Middle frontal gyrus (tissue), 1 donor: ENCODE measurements around the gene MYO16.
"Not testable (repeated sequence)": the region's sequence is repeated elsewhere in the genome, so short reads cannot be mapped to it uniquely, and the experiment has no call there.

Experiments used
- DNase-seq: peaks from one replicate; pipeline ENCODE4 v3.0.0-alpha.2; 2015; ENCODE audit warnings: low spot score; ENCODE audit errors: extremely low spot score

The MYO16 gene

GRCh38 chr13:108741930-108742329 is 112.5 kb downstream of the MYO16 start:
- DNase-seq, result no peak

GRCh38 chr13:108742701-108743451 is 113.5 kb downstream of the MYO16 start:
- no peak for DNase-seq

GRCh38 chr13:108743522-108743921 is 114.1 kb downstream of the MYO16 start:
- DNase-seq, result no peak

GRCh38 chr13:108747843-108748242 is 118.4 kb downstream of the MYO16 start:
- DNase-seq, result no peak

- no peak for DNase-seq
Measured at GRCh38 chr13:108752276-108752675, 122.9 kb downstream of the MYO16 start.

- DNase-seq, result no peak
Measured at GRCh38 chr13:108755083-108755482, 125.7 kb downstream of the MYO16 start.

- DNase-seq, result no peak
Measured at GRCh38 chr13:108760129-108760528, 130.7 kb downstream of the MYO16 start.

- DNase-seq, result no peak
Measured at GRCh38 chr13:108760541-108760940, 131.1 kb downstream of the MYO16 start.

GRCh38 chr13:108768035-108768434 is 138.6 kb downstream of the MYO16 start:
- DNase-seq, result no peak

- no peak for DNase-seq
Measured at GRCh38 chr13:108769213-108770070, 140.0 kb downstream of the MYO16 start.

GRCh38 chr13:108775597-108775996 is 146.2 kb downstream of the MYO16 start:
- DNase-seq, result no peak

GRCh38 chr13:108776650-108777049 is 147.2 kb downstream of the MYO16 start:
- DNase-seq, result no peak

- no peak for DNase-seq
Measured at GRCh38 chr13:108777421-108778420, 148.3 kb downstream of the MYO16 start.

GRCh38 chr13:108779308-108779707 is 149.9 kb downstream of the MYO16 start:
- DNase-seq, result no peak

- DNase-seq, result no peak
Measured at GRCh38 chr13:108780706-108781105, 151.3 kb downstream of the MYO16 start.

- no peak for DNase-seq
Measured at GRCh38 chr13:108781312-108781711, 151.9 kb downstream of the MYO16 start.

- not testable (repeated sequence) for DNase-seq
Measured at GRCh38 chr13:108782480-108782879, 153.1 kb downstream of the MYO16 start.

GRCh38 chr13:108785844-108786243 is 156.4 kb downstream of the MYO16 start:
- DNase-seq, result no peak

- DNase-seq, result no peak
Measured at GRCh38 chr13:108786456-108787200, 157.2 kb downstream of the MYO16 start.

- DNase-seq, result no peak
Measured at GRCh38 chr13:108787700-108788414, 158.4 kb downstream of the MYO16 start.
